Measurements from ENCODE around the gene SUPT3H. TPM values are rescaled to one million over a fixed set of nuclear protein-coding genes. Genes with fewer than 3 reads are reported as not detected.

SUPT3H gene
- total RNA-seq, 1 donor from 2014 or later, result 9.9 TPM

DNA sequence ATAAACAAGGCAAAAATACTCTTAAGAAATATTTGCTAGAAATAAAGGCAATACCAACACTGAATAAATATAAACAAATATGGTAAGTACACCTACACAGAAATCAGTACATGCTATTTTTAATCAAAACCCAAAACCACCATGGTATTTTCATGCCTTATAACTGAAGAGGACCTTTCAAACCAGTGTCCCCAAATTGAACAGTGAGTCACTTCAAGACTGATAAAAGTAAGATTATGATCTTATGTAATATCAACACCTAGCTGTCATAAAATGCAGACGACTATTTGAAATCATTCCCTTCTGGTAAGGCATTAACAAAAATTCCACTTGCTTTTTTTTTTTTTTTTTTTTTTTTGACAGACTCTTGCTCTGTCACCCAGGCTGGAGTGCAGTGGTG lies 206.4 kb downstream of the SUPT3H start:
- H3K4me3 ChIP-seq (ENCODE audit: low read length in 3 of 3), result no peak overlapping the region
- no peak overlapping the region for H3K27ac ChIP-seq (ENCODE audit: low read depth, low read length)
- H3K27me3 ChIP-seq (ENCODE audit: control insufficient read depth in 3 of 3, insufficient read depth in 3 of 3, low read length in 3 of 3), result no peaks in the 10 kb centered on the region
- no peaks in the 10 kb centered on the region for H3K4me1 ChIP-seq (ENCODE audit: control insufficient read depth in 3 of 3, insufficient read depth in 3 of 3, low read length in 3 of 3)
- no peaks in the 10 kb centered on the region for H3K36me3 ChIP-seq (ENCODE audit: control insufficient read depth in 3 of 3, insufficient read depth in 3 of 3, low read length in 3 of 3)
- no peaks in the 10 kb centered on the region for H3K9me3 ChIP-seq (ENCODE audit: control insufficient read depth in 3 of 3, low read length in 3 of 3)
- H3K9ac ChIP-seq (ENCODE audit: low read depth in 1 of 3, low read length in 3 of 3), result no peak overlapping the region

GRCh38 chr6:45170309-45170708 lies 207.4 kb downstream of the SUPT3H start:
- H3K9me3 ChIP-seq (ENCODE audit: control insufficient read depth in 3 of 3, low read length in 3 of 3), result no peaks in the 10 kb centered on the region
- no peak overlapping the region for H3K27ac ChIP-seq (ENCODE audit: low read depth, low read length)
- H3K27me3 ChIP-seq (ENCODE audit: control insufficient read depth in 3 of 3, insufficient read depth in 3 of 3, low read length in 3 of 3), result no peaks in the 10 kb centered on the region
- no peaks in the 10 kb centered on the region for H3K4me1 ChIP-seq (ENCODE audit: control insufficient read depth in 3 of 3, insufficient read depth in 3 of 3, low read length in 3 of 3)
- no peaks in the 10 kb centered on the region for H3K36me3 ChIP-seq (ENCODE audit: control insufficient read depth in 3 of 3, insufficient read depth in 3 of 3, low read length in 3 of 3)
- no peak overlapping the region for H3K9ac ChIP-seq (ENCODE audit: low read depth in 1 of 3, low read length in 3 of 3)
- H3K4me3 ChIP-seq (ENCODE audit: low read length in 3 of 3), result no peak overlapping the region

- Histone ChIP-seq H3K27me3 (ENCODE audit: control insufficient read depth in 3 of 3, insufficient read depth in 3 of 3, low read length in 3 of 3) (no peaks in the 10 kb centered on the region), H3K4me1 (ENCODE audit: control insufficient read depth in 3 of 3, insufficient read depth in 3 of 3, low read length in 3 of 3) (no peaks in the 10 kb centered on the region), H3K27ac (ENCODE audit: low read depth, low read length) (no peak overlapping the region), H3K9ac (ENCODE audit: low read depth in 1 of 3, low read length in 3 of 3) (no peak overlapping the region), H3K36me3 (ENCODE audit: control insufficient read depth in 3 of 3, insufficient read depth in 3 of 3, low read length in 3 of 3) (no peaks in the 10 kb centered on the region), H3K9me3 (ENCODE audit: control insufficient read depth in 3 of 3, low read length in 3 of 3) (no peaks in the 10 kb centered on the region), H3K4me3 (ENCODE audit: low read length in 3 of 3) (no peak overlapping the region)
Measured at GRCh38 chr6:45169815-45170214, 207.9 kb downstream of the SUPT3H start.

DNA sequence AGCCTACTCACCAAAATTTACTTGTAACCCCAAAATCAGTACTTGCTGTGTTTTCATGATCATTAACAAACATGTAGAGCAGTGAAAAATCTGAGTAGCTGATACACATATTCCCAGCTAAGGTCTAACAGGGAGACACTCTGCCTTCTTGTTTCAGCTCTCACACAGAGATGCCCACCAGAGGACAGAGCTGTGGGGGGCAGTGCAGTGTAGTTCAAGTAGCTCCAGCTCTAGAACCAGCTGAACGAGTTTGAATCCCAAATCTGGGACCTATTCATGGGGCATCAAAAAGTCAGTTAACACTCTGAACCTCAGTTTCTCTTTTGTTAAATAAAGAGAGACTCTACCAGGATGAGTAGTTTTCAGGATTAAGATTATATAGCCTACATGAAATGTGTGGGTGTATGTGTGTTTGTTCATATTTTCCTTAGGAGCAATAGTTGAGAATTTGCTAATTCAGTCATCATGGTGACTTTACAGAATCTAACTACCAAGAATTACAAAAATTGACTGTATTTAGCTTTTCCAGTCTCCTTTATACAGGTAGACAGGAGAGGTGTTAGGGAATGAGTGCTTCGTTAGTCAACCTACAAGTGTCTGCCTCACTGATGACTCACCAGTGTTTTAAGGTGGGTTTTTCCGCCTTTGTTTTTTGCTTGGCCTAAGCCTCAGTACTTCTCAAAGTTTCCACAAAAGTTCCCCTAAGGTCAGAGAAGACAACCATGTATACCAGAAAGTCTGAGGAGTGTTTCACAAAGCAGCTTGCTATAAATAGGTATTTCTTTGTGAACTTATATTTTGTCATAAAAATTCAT lies 213.6 kb downstream of the SUPT3H start:
- no peak overlapping the region for H3K27ac ChIP-seq (ENCODE audit: low read depth, low read length)

GRCh38 chr6:45160305-45160704 lies 217.4 kb downstream of the SUPT3H start:
- Histone ChIP-seq H3K4me3 (ENCODE audit: low read length in 3 of 3) (no peak overlapping the region), H3K4me1 (ENCODE audit: control insufficient read depth in 3 of 3, insufficient read depth in 3 of 3, low read length in 3 of 3) (no peaks in the 10 kb centered on the region), H3K27me3 (ENCODE audit: control insufficient read depth in 3 of 3, insufficient read depth in 3 of 3, low read length in 3 of 3) (no peaks in the 10 kb centered on the region), H3K27ac (ENCODE audit: low read depth, low read length) (no peak overlapping the region), H3K9me3 (ENCODE audit: control insufficient read depth in 3 of 3, low read length in 3 of 3) (no peaks in the 10 kb centered on the region), H3K36me3 (ENCODE audit: control insufficient read depth in 3 of 3, insufficient read depth in 3 of 3, low read length in 3 of 3) (no peaks in the 10 kb centered on the region), H3K9ac (ENCODE audit: low read depth in 1 of 3, low read length in 3 of 3) (no peak overlapping the region)

More for the DNA sequence above, 213.6 kb downstream of the SUPT3H start:
- Histone ChIP-seq H3K4me3 (ENCODE audit: low read length in 3 of 3) (no peak overlapping the region), H3K4me1 (ENCODE audit: control insufficient read depth in 3 of 3, insufficient read depth in 3 of 3, low read length in 3 of 3) (no peaks in the 10 kb centered on the region), H3K36me3 (ENCODE audit: control insufficient read depth in 3 of 3, insufficient read depth in 3 of 3, low read length in 3 of 3) (no peaks in the 10 kb centered on the region), H3K27me3 (ENCODE audit: control insufficient read depth in 3 of 3, insufficient read depth in 3 of 3, low read length in 3 of 3) (no peaks in the 10 kb centered on the region), H3K9ac (ENCODE audit: low read depth in 1 of 3, low read length in 3 of 3) (no peak overlapping the region), H3K9me3 (ENCODE audit: control insufficient read depth in 3 of 3, low read length in 3 of 3) (no peaks in the 10 kb centered on the region)

DNA sequence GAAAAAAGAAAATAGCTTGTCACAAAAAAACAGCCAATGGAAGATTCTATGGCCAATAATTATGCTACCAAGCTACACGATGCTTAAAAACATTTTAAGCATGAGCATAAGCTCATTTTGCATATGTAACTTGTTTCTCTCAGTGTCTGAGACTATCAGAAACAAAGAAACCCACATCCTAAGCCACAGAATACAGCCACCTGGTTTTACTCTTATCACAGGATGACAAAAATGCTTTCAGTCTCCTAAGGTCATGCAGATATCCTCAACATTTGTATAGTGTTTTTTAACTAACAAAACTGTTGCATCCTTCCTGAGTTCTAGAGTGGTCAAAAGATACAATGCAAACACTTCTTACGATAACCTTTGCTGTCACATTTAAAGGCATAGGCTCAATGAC lies 221.7 kb downstream of the SUPT3H start:
- Histone ChIP-seq H3K27ac (ENCODE audit: low read depth, low read length) (no peak overlapping the region), H3K4me3 (ENCODE audit: low read length in 3 of 3) (no peak overlapping the region), H3K4me1 (ENCODE audit: control insufficient read depth in 3 of 3, insufficient read depth in 3 of 3, low read length in 3 of 3) (no peaks in the 10 kb centered on the region), H3K9ac (ENCODE audit: low read depth in 1 of 3, low read length in 3 of 3) (no peak overlapping the region), H3K9me3 (ENCODE audit: control insufficient read depth in 3 of 3, low read length in 3 of 3) (no peaks in the 10 kb centered on the region), H3K36me3 (ENCODE audit: control insufficient read depth in 3 of 3, insufficient read depth in 3 of 3, low read length in 3 of 3) (no peaks in the 10 kb centered on the region), H3K27me3 (ENCODE audit: control insufficient read depth in 3 of 3, insufficient read depth in 3 of 3, low read length in 3 of 3) (no peaks in the 10 kb centered on the region)

- no peak overlapping the region for H3K27ac ChIP-seq (ENCODE audit: low read depth, low read length)
- no peaks in the 10 kb centered on the region for H3K27me3 ChIP-seq (ENCODE audit: control insufficient read depth in 3 of 3, insufficient read depth in 3 of 3, low read length in 3 of 3)
- H3K9me3 ChIP-seq (ENCODE audit: control insufficient read depth in 3 of 3, low read length in 3 of 3), result no peaks in the 10 kb centered on the region
- H3K4me3 ChIP-seq (ENCODE audit: low read length in 3 of 3), result no peak overlapping the region
- no peaks in the 10 kb centered on the region for H3K36me3 ChIP-seq (ENCODE audit: control insufficient read depth in 3 of 3, insufficient read depth in 3 of 3, low read length in 3 of 3)
- H3K9ac ChIP-seq (ENCODE audit: low read depth in 1 of 3, low read length in 3 of 3), result no peak overlapping the region
- no peaks in the 10 kb centered on the region for H3K4me1 ChIP-seq (ENCODE audit: control insufficient read depth in 3 of 3, insufficient read depth in 3 of 3, low read length in 3 of 3)
Measured at GRCh38 chr6:45155341-45155894, 222.3 kb downstream of the SUPT3H start.

- Histone ChIP-seq H3K36me3 (ENCODE audit: control insufficient read depth in 3 of 3, insufficient read depth in 3 of 3, low read length in 3 of 3) (no peaks in the 10 kb centered on the region), H3K27me3 (ENCODE audit: control insufficient read depth in 3 of 3, insufficient read depth in 3 of 3, low read length in 3 of 3) (no peaks in the 10 kb centered on the region), H3K4me1 (ENCODE audit: control insufficient read depth in 3 of 3, insufficient read depth in 3 of 3, low read length in 3 of 3) (no peaks in the 10 kb centered on the region), H3K9me3 (ENCODE audit: control insufficient read depth in 3 of 3, low read length in 3 of 3) (no peaks in the 10 kb centered on the region), H3K9ac (ENCODE audit: low read depth in 1 of 3, low read length in 3 of 3) (no peak overlapping the region), H3K4me3 (ENCODE audit: low read length in 3 of 3) (no peak overlapping the region), H3K27ac (ENCODE audit: low read depth, low read length) (no peak overlapping the region)
Measured at GRCh38 chr6:45154679-45155078, 223.1 kb downstream of the SUPT3H start.

GRCh38 chr6:45148711-45149341 lies 228.9 kb downstream of the SUPT3H start:
- Histone ChIP-seq H3K27ac (ENCODE audit: low read depth, low read length) (no peak overlapping the region), H3K36me3 (ENCODE audit: control insufficient read depth in 3 of 3, insufficient read depth in 3 of 3, low read length in 3 of 3) (no peaks in the 10 kb centered on the region), H3K27me3 (ENCODE audit: control insufficient read depth in 3 of 3, insufficient read depth in 3 of 3, low read length in 3 of 3) (no peaks in the 10 kb centered on the region), H3K4me3 (ENCODE audit: low read length in 3 of 3) (no peak overlapping the region), H3K9ac (ENCODE audit: low read depth in 1 of 3, low read length in 3 of 3) (no peak overlapping the region), H3K9me3 (ENCODE audit: control insufficient read depth in 3 of 3, low read length in 3 of 3) (peaks cover 0 to 5% (median 0%) of the 10 kb centered on the region in 3 donors), H3K4me1 (ENCODE audit: control insufficient read depth in 3 of 3, insufficient read depth in 3 of 3, low read length in 3 of 3) (no peaks in the 10 kb centered on the region)

GRCh38 chr6:45148278-45148677 lies 229.5 kb downstream of the SUPT3H start:
- Histone ChIP-seq H3K9ac (ENCODE audit: low read depth in 1 of 3, low read length in 3 of 3) (no peak overlapping the region), H3K9me3 (ENCODE audit: control insufficient read depth in 3 of 3, low read length in 3 of 3) (peaks cover 0 to 5% (median 0%) of the 10 kb centered on the region in 3 donors), H3K27me3 (ENCODE audit: control insufficient read depth in 3 of 3, insufficient read depth in 3 of 3, low read length in 3 of 3) (no peaks in the 10 kb centered on the region), H3K36me3 (ENCODE audit: control insufficient read depth in 3 of 3, insufficient read depth in 3 of 3, low read length in 3 of 3) (no peaks in the 10 kb centered on the region), H3K27ac (ENCODE audit: low read depth, low read length) (no peak overlapping the region), H3K4me1 (ENCODE audit: control insufficient read depth in 3 of 3, insufficient read depth in 3 of 3, low read length in 3 of 3) (no peaks in the 10 kb centered on the region), H3K4me3 (ENCODE audit: low read length in 3 of 3) (no peak overlapping the region)

All from skeletal muscle tissue (tissue), 4 donors.